GM23248 (cell line): ENCODE data around the gene TGM6. TPM values are rescaled to one million over a fixed set of nuclear protein-coding genes. Genes with fewer than 3 reads are reported as not detected.

Experiments
- DNase-seq: peaks from one replicate; pipeline ENCODE4 v3.0.0-alpha.2; 2015
- H2AFZ ChIP-seq: fragments of 200-600 bp; sonication (generic); 2 replicates; pipeline ENCODE4 v1.6.1; 2016; ENCODE audit warnings: antibody characterized with exemption
- H3F3A ChIP-seq: fragments of 200-600 bp; sonication (generic); 2 replicates; pipeline ENCODE4 v1.6.1; 2016; ENCODE audit warnings: mild to moderate bottlenecking, antibody characterized with exemption, mixed run types; ENCODE audit not compliant: insufficient read depth
- H3K27ac ChIP-seq: fragments of 200-600 bp; sonication (generic); 2 replicates; pipeline ENCODE4 v1.5.1; 2016; ENCODE audit warnings: mild to moderate bottlenecking
- H3K27me3 ChIP-seq: fragments of 200-600 bp; sonication (generic); replicated peaks from 2 replicates; pipeline ENCODE4 v1.6.1; 2016; ENCODE audit warnings: mild to moderate bottlenecking; ENCODE audit not compliant: insufficient read depth
- H3K36me3 ChIP-seq: fragments of 200-600 bp; sonication (generic); 2 replicates; pipeline ENCODE4 v1.6.1; 2016; ENCODE audit warnings: low read depth, mild to moderate bottlenecking
- H3K4me1 ChIP-seq: fragments of 200-600 bp; sonication (generic); 2 replicates; pipeline ENCODE4 v1.6.1; 2016; ENCODE audit warnings: mild to moderate bottlenecking; ENCODE audit not compliant: insufficient read depth
- H3K4me2 ChIP-seq: fragments of 200-600 bp; sonication (generic); one replicate; pipeline ENCODE4 v1.6.1; 2016; ENCODE audit warnings: mild to moderate bottlenecking; ENCODE audit not compliant: unreplicated experiment
- H3K4me3 ChIP-seq: fragments of 200-600 bp; sonication (generic); 2 replicates; pipeline ENCODE4 v1.5.1; 2016; ENCODE audit warnings: mild to moderate bottlenecking
- H3K79me2 ChIP-seq: fragments of 200-600 bp; sonication (generic); 2 replicates; pipeline ENCODE4 v1.6.1; 2016; ENCODE audit warnings: mild to moderate bottlenecking; ENCODE audit not compliant: insufficient read depth
- H3K9ac ChIP-seq: fragments of 200-600 bp; sonication (generic); 2 replicates; pipeline ENCODE4 v1.6.1; 2016; ENCODE audit warnings: mild to moderate bottlenecking
- H3K9me2 ChIP-seq: fragments of 200-600 bp; sonication (generic); 2 replicates; pipeline ENCODE4 v1.6.1; 2016; ENCODE audit warnings: mixed run types, mild to moderate bottlenecking, moderate library complexity; ENCODE audit not compliant: insufficient read depth
- H3K9me3 ChIP-seq: fragments of 200-600 bp; sonication (generic); one replicate; pipeline ENCODE4 v1.6.1; 2017; ENCODE audit warnings: low read depth
- H4K20me1 ChIP-seq: fragments of 200-600 bp; sonication (generic); 2 replicates; pipeline ENCODE4 v1.6.0; 2016; ENCODE audit not compliant: insufficient read depth
- EZH2 ChIP-seq: fragments of 200-600 bp; sonication (generic); IDR thresholded peaks from 2 replicates; pipeline ENCODE4 v1.6.1; 2018; ENCODE audit warnings: antibody characterized with exemption, mild to moderate bottlenecking; ENCODE audit not compliant: insufficient read depth, poor library complexity, severe bottlenecking
- EZH2phosphoT487 ChIP-seq: fragments of 200-600 bp; sonication (generic); IDR thresholded peaks from 2 replicates; pipeline ENCODE4 v1.6.1; 2018; ENCODE audit warnings: antibody characterized with exemption, moderate library complexity, mild to moderate bottlenecking, low read depth; ENCODE audit not compliant: insufficient read depth
- WGBS, 2 experiments: methylation state at CpG; one replicate each; pipeline ENCODE4 v1.1.6; 2015 to 2017; ENCODE audit warnings: low lambda C conversion rate in 2 of 2, low coverage in 1 of 2; ENCODE audit errors: missing lambda C conversion rate in 2 of 2; 5-methylcytosine and 5-hydroxymethylcytosine counted together
- in situ Hi-C: fragments of 300-500 bp; cut with MboI; formaldehyde crosslinking; loops from 2 replicates; pipeline ENCODE4 v1.15.0; 2020
- polyA plus RNA-seq: library from polyadenylated mRNA; unstranded; fragments of >200 nt; fragmentation: Nextera tagmentation; extraction: Ambion mirVana; gene quantifications from 2 replicates; pipeline ENCODE4 v1.2.1, GENCODE V29; 2016
- total RNA-seq: library from RNA; depleted of rRNA; stranded (reverse); fragments of >200 nt; shearing (Covaris generic); gene quantifications from 2 replicates; pipeline ENCODE4 v1.2.3, GENCODE V29; 2014

The TGM6 gene
- total and polyA plus RNA-seq, 2 experiments from 2014 or later = not detected

DNA sequence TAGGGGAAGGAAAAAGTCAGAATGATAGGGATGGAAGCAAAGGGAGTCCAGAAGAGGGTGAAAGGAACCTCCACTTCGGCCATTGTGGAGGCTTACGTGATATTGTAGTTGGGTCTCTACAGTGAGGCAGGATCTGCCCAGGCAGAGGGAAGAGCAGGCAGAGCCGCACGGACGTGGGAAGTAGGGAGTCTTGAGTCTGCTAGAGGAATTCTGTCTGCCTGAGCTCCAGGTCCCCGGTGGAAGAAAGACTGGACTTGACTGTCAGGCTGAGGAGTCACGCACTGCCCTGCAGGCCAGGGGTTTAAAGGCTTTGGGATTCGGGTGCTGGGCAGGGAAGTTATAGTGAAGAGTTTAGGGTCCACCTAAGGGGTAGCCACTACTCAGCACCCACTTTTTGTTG lies 16.4 kb downstream of the TGM6 start:
- in situ Hi-C loops = no loop called here

DNA sequence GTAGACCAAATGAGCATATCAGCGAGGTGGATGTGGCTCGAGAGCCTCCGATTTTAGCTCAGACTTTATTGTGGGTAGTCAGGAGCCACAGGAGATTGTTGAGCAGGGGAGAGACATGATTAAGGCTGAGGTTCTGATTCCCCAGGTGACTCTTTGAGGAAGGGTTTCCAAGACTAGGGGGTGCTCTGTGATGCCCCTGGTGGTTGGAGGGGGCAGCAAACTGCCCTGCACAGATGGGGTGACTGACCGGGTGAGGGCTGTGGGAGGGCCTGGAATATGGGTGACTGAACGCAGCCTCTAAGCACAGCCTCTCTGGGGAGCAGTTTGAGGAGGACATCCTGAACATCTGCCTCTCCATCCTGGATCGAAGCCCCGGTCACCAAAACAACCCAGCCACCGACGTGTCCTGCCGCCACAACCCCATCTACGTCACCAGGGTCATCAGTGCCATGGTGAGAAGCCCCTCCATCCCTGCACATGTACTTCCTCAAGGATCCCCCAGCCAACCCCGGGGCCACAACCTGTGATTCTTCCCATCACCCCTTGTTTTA lies 17.0 kb downstream of the TGM6 start:
- Histone ChIP-seq H3K27ac (no peak overlapping the region), H4K20me1 (no peaks in the 10 kb centered on the region), H3K4me3 (no peak overlapping the region), H3F3A (no peaks in the 10 kb centered on the region), H2AFZ (no peak overlapping the region), H3K4me1 (no peaks in the 10 kb centered on the region), H3K9ac (no peak overlapping the region), H3K79me2 (no peaks in the 10 kb centered on the region), H3K4me2 (no peak overlapping the region), H3K9me3 (no peaks in the 10 kb centered on the region), H3K36me3 (no peaks in the 10 kb centered on the region), H3K27me3 (no peaks in the 10 kb centered on the region), H3K9me2 (no peaks in the 10 kb centered on the region)
- TF ChIP-seq EZH2phosphoT487 = no peak
- no peak for TF ChIP-seq EZH2
- 67 to 74% methylated on average over 12 of the region's 12 CpGs for WGBS, 2 experiments
- in situ Hi-C loops = no loop called here
- no peak for DNase-seq

More for the DNA sequence above, 16.4 kb downstream of the TGM6 start:
- no peaks in the 10 kb centered on the region for H3K4me1 ChIP-seq
- no peaks in the 10 kb centered on the region for H3K9me3 ChIP-seq
- no peaks in the 10 kb centered on the region for H3K9me2 ChIP-seq
- 64 to 68% methylated on average over 8 of the region's 8 CpGs for WGBS, 2 experiments
- no peaks in the 10 kb centered on the region for H3K79me2 ChIP-seq
- H2AFZ ChIP-seq = no peak overlapping the region
- no peaks in the 10 kb centered on the region for H3K27me3 ChIP-seq
- no peak for DNase-seq
- H3K4me2 ChIP-seq = no peak overlapping the region
- H3K27ac ChIP-seq = no peak overlapping the region
- H4K20me1 ChIP-seq = no peaks in the 10 kb centered on the region
- no peak overlapping the region for H3K4me3 ChIP-seq
- no peak overlapping the region for H3K9ac ChIP-seq
- H3F3A ChIP-seq = no peaks in the 10 kb centered on the region
- no peaks in the 10 kb centered on the region for H3K36me3 ChIP-seq
- TF ChIP-seq EZH2phosphoT487 = no peak
- TF ChIP-seq EZH2 = no peak

DNA sequence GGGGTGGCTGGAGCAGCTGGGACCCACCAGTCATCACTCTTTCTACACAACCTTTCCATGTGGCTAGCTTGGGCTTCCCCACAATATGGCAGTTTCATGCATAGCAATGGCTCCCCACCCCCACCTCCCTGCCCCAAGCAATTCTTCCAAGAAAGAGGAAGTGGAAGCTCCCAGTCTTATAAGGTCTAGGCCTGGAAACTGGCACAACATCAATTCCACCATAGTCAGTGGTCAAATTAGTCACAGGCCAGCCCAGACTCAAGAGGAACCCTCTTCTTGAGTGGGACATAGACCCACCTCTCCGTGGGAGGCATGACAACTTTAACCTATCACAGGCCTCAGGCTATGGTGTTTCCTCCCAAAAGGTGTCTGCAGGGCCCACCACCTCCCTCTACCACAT lies 17.7 kb downstream of the TGM6 start:
- Histone ChIP-seq H3K79me2 (no peaks in the 10 kb centered on the region), H4K20me1 (no peaks in the 10 kb centered on the region), H3F3A (no peaks in the 10 kb centered on the region), H3K9me3 (no peaks in the 10 kb centered on the region), H3K4me1 (no peaks in the 10 kb centered on the region), H3K36me3 (no peaks in the 10 kb centered on the region), H3K9ac (no peak overlapping the region), H3K27ac (no peak overlapping the region), H3K4me2 (no peak overlapping the region), H3K27me3 (no peaks in the 10 kb centered on the region), H2AFZ (no peak overlapping the region), H3K4me3 (no peak overlapping the region), H3K9me2 (no peaks in the 10 kb centered on the region)
- DNase-seq = no peak
- in situ Hi-C loops = no loop called here
- 17 to 29% methylated on average over 1 of the region's 1 CpG for WGBS, 2 experiments
- TF ChIP-seq EZH2 (no peak), EZH2phosphoT487 (no peak)

DNA sequence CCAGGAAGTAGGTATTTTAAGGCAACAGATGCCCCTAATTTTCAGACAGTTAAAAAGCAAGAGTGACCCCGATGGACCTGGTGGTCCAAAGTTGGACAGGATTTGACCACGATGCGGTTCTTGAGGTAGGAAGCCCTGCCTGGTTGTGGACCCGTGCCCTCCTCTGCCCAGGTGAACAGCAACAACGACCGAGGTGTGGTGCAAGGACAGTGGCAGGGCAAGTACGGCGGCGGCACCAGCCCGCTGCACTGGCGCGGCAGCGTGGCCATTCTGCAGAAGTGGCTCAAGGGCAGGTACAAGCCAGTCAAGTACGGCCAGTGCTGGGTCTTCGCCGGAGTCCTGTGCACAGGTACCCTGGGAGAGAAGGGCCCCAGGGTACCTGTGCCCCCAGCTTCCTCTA lies 18.7 kb downstream of the TGM6 start:
- no peaks in the 10 kb centered on the region for H3F3A ChIP-seq
- H3K27ac ChIP-seq = no peak overlapping the region
- H3K4me1 ChIP-seq = no peaks in the 10 kb centered on the region
- WGBS, 2 experiments = 70 to 76% methylated on average over 16 of the region's 16 CpGs
- no peak for DNase-seq
- no peak overlapping the region for H3K4me3 ChIP-seq
- in situ Hi-C loops = no loop called here
- H3K27me3 ChIP-seq = no peaks in the 10 kb centered on the region
- no peak overlapping the region for H3K4me2 ChIP-seq
- H2AFZ ChIP-seq = no peak overlapping the region
- no peaks in the 10 kb centered on the region for H4K20me1 ChIP-seq
- no peak overlapping the region for H3K9ac ChIP-seq
- no peaks in the 10 kb centered on the region for H3K36me3 ChIP-seq
- H3K9me2 ChIP-seq = no peaks in the 10 kb centered on the region
- TF ChIP-seq EZH2 = no peak
- TF ChIP-seq EZH2phosphoT487 = no peak
- H3K9me3 ChIP-seq = no peaks in the 10 kb centered on the region
- H3K79me2 ChIP-seq = no peaks in the 10 kb centered on the region

DNA sequence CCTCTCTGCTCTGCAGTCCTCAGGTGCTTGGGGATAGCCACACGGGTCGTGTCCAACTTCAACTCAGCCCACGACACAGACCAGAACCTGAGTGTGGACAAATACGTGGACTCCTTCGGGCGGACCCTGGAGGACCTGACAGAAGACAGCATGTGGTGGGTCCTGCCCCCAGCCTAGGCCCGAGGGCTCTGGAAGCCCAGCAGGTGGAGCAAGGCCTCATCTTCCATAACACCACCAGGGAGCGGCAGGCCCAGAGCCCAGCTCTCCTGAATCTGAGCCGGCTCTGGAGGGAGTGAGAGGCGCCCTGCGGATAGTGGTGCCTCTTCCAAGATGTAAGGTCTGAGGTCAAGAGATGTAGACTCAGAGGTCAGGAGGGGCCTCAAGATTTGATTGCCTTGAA lies 19.6 kb downstream of the TGM6 start:
- Histone ChIP-seq H3K9me2 (no peaks in the 10 kb centered on the region), H3K4me3 (no peak overlapping the region), H3K36me3 (no peaks in the 10 kb centered on the region), H3F3A (no peaks in the 10 kb centered on the region), H2AFZ (no peak overlapping the region), H3K4me1 (no peaks in the 10 kb centered on the region), H3K27ac (no peak overlapping the region), H3K27me3 (no peaks in the 10 kb centered on the region), H3K4me2 (no peak overlapping the region), H3K79me2 (no peaks in the 10 kb centered on the region), H4K20me1 (no peaks in the 10 kb centered on the region), H3K9me3 (no peaks in the 10 kb centered on the region), H3K9ac (no peak overlapping the region)
- 72 to 83% methylated on average over 11 of the region's 11 CpGs for WGBS, 2 experiments
- DNase-seq = no peak
- in situ Hi-C loops = no loop called here
- TF ChIP-seq EZH2phosphoT487 (no peak), EZH2 (no peak)
